Stomach (tissue), 4 donors: ENCODE results near the gene ATG9A.

Experiments
- CTCF ChIP-seq, 7 experiments: fragments of 450-650 bp in 4 of 7; fragments of 200-600 bp in 3 of 7; sonication (generic) in 3 of 7; IDR thresholded peaks; one replicate each; pipeline ENCODE4 v1.5.1; 2016 to 2019; ENCODE audit warnings: antibody characterized with exemption in 7 of 7, control low read depth in 2 of 7, mild to moderate bottlenecking in 1 of 7
- POLR2AphosphoS5 ChIP-seq, 3 donors: sonication (generic); formaldehyde crosslinking; IDR thresholded peaks; one replicate each; pipeline ENCODE4 v1.6.1; 2016; ENCODE audit warnings: antibody characterized with exemption in 3 of 3

- TF ChIP-seq CTCF (IDR thresholded peaks at IDR 0.05), result no peak
- TF ChIP-seq POLR2AphosphoS5 (IDR thresholded peaks at IDR 0.05), result no peak
Measured at GRCh38 chr2:219219784-219220532, 9.5 kb downstream of the ATG9A start.
